Skeletal muscle tissue (tissue), 4 donors: ENCODE results near the gene ERH. TPM values are rescaled to one million over a fixed set of nuclear protein-coding genes. Genes with fewer than 3 reads are reported as not detected.
"Not testable (repeated sequence)": the region's sequence is repeated elsewhere in the genome, so short reads cannot be mapped to it uniquely, and the experiment has no call there.

Source experiments
- H3K27ac ChIP-seq: one replicate; pipeline ENCODE4 v1.7.0; 2013; ENCODE audit warnings: mild to moderate bottlenecking, low read depth, low read length, inconsistent platforms
- H3K27me3 ChIP-seq, 3 donors: one replicate each; pipeline ENCODE4 v1.7.0; 2013; ENCODE audit warnings: low read length in 3 of 3; ENCODE audit not compliant: control insufficient read depth in 3 of 3, insufficient read depth in 3 of 3
- H3K36me3 ChIP-seq, 3 donors: one replicate each; pipeline ENCODE4 v1.7.0; 2013; ENCODE audit warnings: low read length in 3 of 3; ENCODE audit not compliant: control insufficient read depth in 3 of 3, insufficient read depth in 3 of 3
- H3K4me1 ChIP-seq, 3 donors: one replicate each; pipeline ENCODE4 v1.7.0; 2013; ENCODE audit warnings: low read length in 3 of 3, mild to moderate bottlenecking in 3 of 3; ENCODE audit not compliant: control insufficient read depth in 3 of 3, insufficient read depth in 3 of 3
- H3K4me3 ChIP-seq, 3 donors: one replicate each; pipeline ENCODE4 v1.7.0; 2013; ENCODE audit warnings: low read length in 3 of 3
- H3K9ac ChIP-seq, 3 donors: one replicate each; pipeline ENCODE4 v1.7.0; 2013; ENCODE audit warnings: low read length in 3 of 3, mild to moderate bottlenecking in 3 of 3, moderate library complexity in 2 of 3, low read depth in 1 of 3
- H3K9me3 ChIP-seq, 3 donors: one replicate each; pipeline ENCODE4 v1.7.0; 2013; ENCODE audit warnings: low read length in 3 of 3; ENCODE audit not compliant: control insufficient read depth in 3 of 3
- total RNA-seq: library from RNA; depleted of rRNA; stranded (reverse); fragments of >200 nt; gene quantifications from one replicate; pipeline ENCODE4 v1.2.3, GENCODE V29; 2014
- donor health status: Osteomylitis.

ERH gene
- total RNA-seq, 1 donor from 2014 or later: 75.7 TPM

DNA sequence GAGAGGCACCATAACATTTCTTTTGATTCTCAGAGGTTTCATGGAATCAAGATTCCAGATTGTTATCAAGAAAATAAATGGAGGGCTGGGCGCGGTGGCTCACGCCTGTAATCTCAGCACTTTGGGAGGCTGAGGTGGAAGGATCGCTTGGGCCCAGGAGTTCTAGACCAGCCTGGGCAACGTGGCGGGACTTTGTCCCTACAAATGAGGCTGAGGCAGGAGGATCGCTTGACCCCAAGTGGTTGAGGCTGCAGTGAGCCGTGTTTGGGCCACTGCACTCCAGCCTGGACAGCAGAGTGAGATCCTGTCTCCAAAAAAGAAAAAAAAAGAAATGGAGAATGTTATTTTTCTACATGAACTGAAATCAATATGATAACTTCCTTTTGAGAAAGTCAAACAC, 1.7 kb upstream of the ERH start:
- no peak overlapping the region for H3K27ac ChIP-seq
- peaks cover 4 to 12% (median 10%) of the 10 kb centered on the region in 3 donors for H3K36me3 ChIP-seq
- peaks cover 28 to 38% (median 29%) of the 10 kb centered on the region in 3 donors for H3K4me1 ChIP-seq
- H3K9ac ChIP-seq: peak overlapping the region in 1 of 3 donors; percentile 40
- H3K27me3 ChIP-seq: no peaks in the 10 kb centered on the region
- no peaks in the 10 kb centered on the region for H3K9me3 ChIP-seq
- H3K4me3 ChIP-seq: peak overlapping the region; percentile 88 to 99 (median 96)

DNA sequence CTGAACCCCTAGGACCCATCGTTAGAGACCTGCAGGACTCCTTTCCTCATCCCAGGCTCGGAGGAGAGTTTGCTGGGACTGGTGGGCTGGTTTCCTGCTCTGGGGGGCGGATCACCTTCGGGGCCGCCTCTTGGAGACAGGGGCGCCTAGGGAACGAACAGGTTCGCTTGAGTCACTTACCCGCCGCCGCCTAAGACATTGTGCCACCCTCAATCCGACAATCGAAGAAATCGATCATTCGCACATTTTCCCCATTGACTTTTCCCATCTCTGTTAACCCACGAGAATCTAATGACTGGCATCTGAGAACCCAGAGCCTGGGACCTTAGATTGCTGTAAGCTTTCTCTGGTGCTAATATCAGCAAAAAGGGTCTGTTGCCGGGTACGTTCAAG, 715 bp upstream of the ERH start:
- H3K36me3 ChIP-seq: peaks cover 8 to 18% (median 16%) of the 10 kb centered on the region in 3 donors
- H3K27me3 ChIP-seq: no peaks in the 10 kb centered on the region
- H3K27ac ChIP-seq: peak overlapping the region; percentile 81
- peaks cover 28 to 35% (median 29%) of the 10 kb centered on the region in 3 donors for H3K4me1 ChIP-seq
- H3K4me3 ChIP-seq: peak overlapping the region; percentile 88 to 99 (median 96)
- no peaks in the 10 kb centered on the region for H3K9me3 ChIP-seq
- peak overlapping the region; percentile 91 to 97 (median 96) for H3K9ac ChIP-seq

DNA sequence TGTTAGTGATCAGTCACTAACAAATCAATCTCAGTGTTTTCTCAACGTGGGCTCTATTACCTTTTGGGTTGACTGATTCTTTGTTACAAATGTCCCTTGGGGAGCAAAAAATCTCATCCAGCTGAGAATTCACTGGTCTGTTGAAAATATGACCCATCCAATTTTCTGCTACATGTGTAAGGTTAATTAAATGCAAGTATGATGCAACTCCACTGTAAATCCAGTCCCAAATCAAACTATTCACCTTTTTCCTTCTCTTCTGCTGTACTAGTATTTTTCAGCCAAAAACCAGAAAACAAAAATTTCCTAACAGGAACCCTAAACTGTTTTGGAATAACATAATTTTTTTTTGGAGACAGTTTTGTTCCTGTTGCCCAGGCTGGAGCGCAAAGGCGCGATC, 2.2 kb downstream of the ERH start:
- Histone ChIP-seq H3K9ac (no peak overlapping the region), H3K9me3 (no peaks in the 10 kb centered on the region), H3K27ac (no peak overlapping the region), H3K36me3 (peaks cover 18 to 44% (median 32%) of the 10 kb centered on the region in 3 donors), H3K4me1 (peaks cover 25 to 29% (median 27%) of the 10 kb centered on the region in 3 donors), H3K27me3 (no peaks in the 10 kb centered on the region), H3K4me3 (no peak overlapping the region)

DNA sequence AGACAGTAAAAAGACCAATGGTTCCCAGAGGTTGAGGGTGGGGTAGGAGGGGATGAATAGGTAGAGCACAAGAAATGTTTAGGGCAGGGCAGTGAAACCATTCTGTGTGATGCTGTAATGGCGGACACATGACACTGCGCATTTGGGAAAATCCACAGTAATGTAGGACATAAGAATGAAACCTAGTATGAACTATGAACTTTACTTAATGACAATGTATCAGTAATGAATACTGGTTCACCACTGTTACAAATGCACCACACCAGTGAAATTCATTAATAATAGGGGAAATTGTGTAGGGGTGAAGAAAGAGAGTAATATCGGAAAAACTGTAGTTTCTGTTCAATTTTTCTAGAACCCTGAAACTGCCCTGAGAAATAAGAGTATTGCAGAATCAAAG, 5.6 kb downstream of the ERH start:
- H3K9ac ChIP-seq: no peak overlapping the region
- H3K4me3 ChIP-seq: no peak overlapping the region
- H3K4me1 ChIP-seq: peaks cover 8 to 11% (median 9%) of the 10 kb centered on the region in 3 donors
- no peaks in the 10 kb centered on the region for H3K9me3 ChIP-seq
- no peaks in the 10 kb centered on the region for H3K27me3 ChIP-seq
- H3K27ac ChIP-seq: no peak overlapping the region
- peaks cover 18 to 53% (median 40%) of the 10 kb centered on the region in 3 donors for H3K36me3 ChIP-seq

DNA sequence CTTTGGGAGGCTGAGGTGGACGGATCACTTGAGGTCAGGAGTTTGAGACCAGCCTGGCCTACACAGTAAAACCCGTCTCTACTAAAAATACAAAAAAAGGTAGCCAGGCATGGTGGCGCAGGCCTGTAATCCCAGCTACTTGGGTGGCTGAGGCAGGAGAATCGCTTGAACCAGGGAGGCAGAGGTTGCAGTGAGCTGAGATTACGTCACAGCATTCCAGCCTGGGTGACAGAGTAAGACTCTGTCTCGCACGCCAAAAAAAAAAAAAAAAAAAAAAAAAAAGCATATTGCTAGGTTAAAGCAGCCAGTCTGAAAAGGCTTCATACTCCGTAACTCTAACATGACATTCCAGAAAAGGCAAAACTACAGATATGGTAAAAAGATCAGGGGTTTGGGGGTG, 6.7 kb downstream of the ERH start:
- not testable (repeated sequence) for H3K4me3 ChIP-seq, H3K4me1 ChIP-seq, H3K27me3 ChIP-seq, H3K27ac ChIP-seq, H3K9ac ChIP-seq, H3K9me3 ChIP-seq
- H3K36me3 ChIP-seq: peaks cover 18 to 59% (median 44%) of the 10 kb centered on the region in 3 donors

DNA sequence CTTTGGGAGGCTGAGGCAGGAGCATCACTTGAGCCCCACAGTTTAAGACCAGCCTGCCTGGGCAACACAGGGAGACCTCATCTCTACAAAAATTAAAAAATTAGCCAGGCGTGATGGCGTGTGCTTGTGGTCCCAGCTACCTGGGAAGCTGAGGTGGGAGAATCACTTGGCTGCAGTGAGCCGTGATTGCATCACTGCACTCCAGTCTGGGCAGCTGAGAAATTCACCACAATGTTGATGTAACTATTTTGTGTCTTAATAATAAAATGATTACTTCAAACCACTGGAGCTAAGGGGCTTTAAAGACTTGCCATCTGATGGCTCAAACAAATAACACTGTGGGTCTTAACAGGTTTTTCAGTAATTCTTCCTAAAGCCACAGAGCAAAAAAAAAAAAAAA, 10.8 kb downstream of the ERH start:
- Histone ChIP-seq H3K4me1 (no peaks in the 10 kb centered on the region), H3K4me3 (no peak overlapping the region), H3K27me3 (no peaks in the 10 kb centered on the region), H3K36me3 (peaks cover 7 to 35% (median 23%) of the 10 kb centered on the region in 3 donors), H3K9me3 (no peaks in the 10 kb centered on the region), H3K27ac (no peak overlapping the region), H3K9ac (no peak overlapping the region)

DNA sequence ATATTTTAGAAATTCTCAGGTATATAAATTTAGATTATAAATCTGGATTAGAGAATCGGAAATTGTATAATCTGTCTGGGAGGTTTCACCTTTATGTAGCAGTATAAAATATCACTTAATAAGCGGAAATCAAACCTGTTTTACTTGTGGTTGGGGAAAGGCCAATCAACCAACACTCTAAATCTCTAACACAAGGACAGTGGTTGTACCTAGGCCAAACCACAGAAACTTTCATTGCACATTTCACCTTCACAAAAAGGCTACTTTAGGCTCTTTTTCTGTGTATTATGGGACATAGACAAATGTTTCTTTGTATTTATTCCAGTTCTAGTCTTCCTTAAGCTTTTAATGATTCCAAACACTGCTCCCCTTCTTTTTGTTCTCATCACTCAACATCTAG, 19.8 kb downstream of the ERH start:
- Histone ChIP-seq H3K9me3 (peaks cover 0 to 2% (median 0%) of the 10 kb centered on the region in 3 donors), H3K9ac (no peak overlapping the region), H3K36me3 (peaks cover 6 to 20% (median 18%) of the 10 kb centered on the region in 3 donors)

DNA sequence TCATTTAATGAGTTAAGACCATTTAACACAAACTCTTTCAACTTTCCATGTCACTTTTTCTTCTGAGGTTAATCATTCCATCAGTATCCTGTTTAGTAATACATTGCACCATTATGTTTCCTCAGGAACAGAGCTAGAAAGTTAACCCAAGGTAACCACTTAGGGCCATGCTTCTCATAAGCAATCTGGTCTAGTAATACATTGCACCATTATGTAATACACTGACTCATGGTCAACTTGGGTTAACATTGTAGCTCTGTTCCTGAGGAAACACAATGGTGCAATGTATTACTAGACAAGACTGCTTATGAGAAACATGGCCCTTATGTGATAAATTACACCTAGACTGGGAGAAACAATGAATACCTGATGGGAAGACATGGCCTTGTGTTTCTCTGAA, 21.7 kb downstream of the ERH start:
- Histone ChIP-seq H3K36me3 (peaks cover 6 to 20% (median 18%) of the 10 kb centered on the region in 3 donors), H3K27me3 (no peaks in the 10 kb centered on the region), H3K9ac (no peak overlapping the region), H3K4me1 (no peaks in the 10 kb centered on the region), H3K27ac (no peak overlapping the region), H3K4me3 (no peak overlapping the region), H3K9me3 (peaks cover 0 to 2% (median 0%) of the 10 kb centered on the region in 3 donors)

More for the DNA sequence above, 19.8 kb downstream of the ERH start:
- Histone ChIP-seq H3K27ac (no peak overlapping the region), H3K27me3 (no peaks in the 10 kb centered on the region), H3K4me1 (no peaks in the 10 kb centered on the region), H3K4me3 (no peak overlapping the region)

DNA sequence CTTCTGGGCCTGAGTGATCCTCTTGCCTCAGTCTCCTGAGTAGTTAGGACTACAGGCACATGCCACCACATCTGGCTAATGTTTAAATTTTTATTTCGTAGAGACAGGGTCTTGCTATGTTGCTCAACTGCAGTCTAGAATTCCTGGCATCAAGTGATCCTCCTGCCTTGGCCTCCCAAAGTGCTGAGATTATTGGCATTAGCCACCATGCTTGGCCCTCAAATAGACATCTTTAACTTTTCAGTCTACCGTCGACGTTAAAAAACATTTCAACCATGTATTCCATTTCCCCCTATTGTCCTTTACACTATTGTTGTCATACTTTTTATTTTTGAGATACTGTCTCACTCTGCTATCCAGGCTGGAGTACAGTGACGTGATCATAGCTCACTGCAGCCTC, 22.4 kb downstream of the ERH start:
- H3K4me1 ChIP-seq: no peaks in the 10 kb centered on the region
- H3K9ac ChIP-seq: no peak overlapping the region
- peaks cover 6 to 20% (median 18%) of the 10 kb centered on the region in 3 donors for H3K36me3 ChIP-seq
- no peaks in the 10 kb centered on the region for H3K27me3 ChIP-seq
- no peak overlapping the region for H3K27ac ChIP-seq
- no peak overlapping the region for H3K4me3 ChIP-seq
- H3K9me3 ChIP-seq: peaks cover 0 to 2% (median 0%) of the 10 kb centered on the region in 3 donors

DNA sequence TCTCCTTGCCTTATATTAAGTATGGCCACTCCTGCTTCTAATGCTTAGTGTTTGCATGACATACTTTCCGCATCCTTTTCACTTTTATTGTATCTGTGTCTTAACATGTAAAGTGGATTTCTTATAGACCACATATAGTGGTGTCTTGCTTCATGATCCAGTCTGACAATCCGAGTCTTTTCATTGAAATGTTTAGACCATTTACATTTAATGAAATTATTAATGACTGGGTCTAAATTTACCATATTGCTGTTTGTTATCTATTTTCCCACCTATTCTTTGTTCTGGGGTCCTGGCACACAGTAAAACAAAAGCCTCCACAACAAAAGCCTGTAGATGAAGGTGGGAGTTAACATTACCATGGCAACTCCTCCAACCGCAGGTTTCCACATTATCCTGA, 22.9 kb downstream of the ERH start:
- peaks cover 6 to 16% (median 15%) of the 10 kb centered on the region in 3 donors for H3K36me3 ChIP-seq

More for the DNA sequence above, 22.9 kb downstream of the ERH start:
- no peaks in the 10 kb centered on the region for H3K27me3 ChIP-seq
- peaks cover 0 to 2% (median 0%) of the 10 kb centered on the region in 3 donors for H3K9me3 ChIP-seq
- H3K4me3 ChIP-seq: no peak overlapping the region
- H3K4me1 ChIP-seq: no peaks in the 10 kb centered on the region
- no peak overlapping the region for H3K9ac ChIP-seq
- no peak overlapping the region for H3K27ac ChIP-seq
